Measurements from ENCODE around the gene F2RL3.

Gene F2RL3

GRCh38 chr19:16895467-16896145 is 6.8 kb downstream of the F2RL3 start:
- DNase-seq = no peak

GRCh38 chr19:16896146-16897028 is 7.6 kb downstream of the F2RL3 start:
- DNase-seq = no peak

GRCh38 chr19:16897029-16897855 is 8.4 kb downstream of the F2RL3 start:
- peak; percentile 15 to 55 for DNase-seq

GRCh38 chr19:16897856-16898161 is 9.0 kb downstream of the F2RL3 start:
- DNase-seq = no peak

- DNase-seq = no peak
Measured at GRCh38 chr19:16898361-16899015, 9.7 kb downstream of the F2RL3 start.

GRCh38 chr19:16899566-16900075 is 10.8 kb downstream of the F2RL3 start:
- DNase-seq = no peak

GRCh38 chr19:16901491-16902175 is 12.8 kb downstream of the F2RL3 start:
- DNase-seq = no peak

GRCh38 chr19:16902545-16902944 is 13.7 kb downstream of the F2RL3 start:
- no peak for DNase-seq

- no peak for DNase-seq
Measured at GRCh38 chr19:16903347-16903746, 14.5 kb downstream of the F2RL3 start.

- no peak for DNase-seq
Measured at GRCh38 chr19:16904599-16904998, 15.8 kb downstream of the F2RL3 start.

- DNase-seq = no peak
Measured at GRCh38 chr19:16908759-16909158, 20.0 kb downstream of the F2RL3 start.

GRCh38 chr19:16911046-16911445 is 22.2 kb downstream of the F2RL3 start:
- no peak for DNase-seq

- no peak for DNase-seq
Measured at GRCh38 chr19:16912780-16913179, 24.0 kb downstream of the F2RL3 start.

- no peak for DNase-seq
Measured at GRCh38 chr19:16914421-16914820, 25.6 kb downstream of the F2RL3 start.

- DNase-seq = no peak
Measured at GRCh38 chr19:16915135-16915534, 26.3 kb downstream of the F2RL3 start.

GRCh38 chr19:16915734-16916133 is 26.9 kb downstream of the F2RL3 start:
- DNase-seq = no peak

- DNase-seq = no peak
Measured at GRCh38 chr19:16917401-16917800, 28.6 kb downstream of the F2RL3 start.

GRCh38 chr19:16919496-16919895 is 30.7 kb downstream of the F2RL3 start:
- DNase-seq = no peak

- DNase-seq = no peak
Measured at GRCh38 chr19:16920816-16921529, 32.2 kb downstream of the F2RL3 start.

GRCh38 chr19:16921766-16922591 is 33.2 kb downstream of the F2RL3 start:
- no peak for DNase-seq

- DNase-seq = no peak
Measured at GRCh38 chr19:16922592-16922934, 33.8 kb downstream of the F2RL3 start.

Measured in NCI-H1930 (cell line).